H9 (cell line): ENCODE measurements around the gene MARF1. TPM values are rescaled to one million over a fixed set of nuclear protein-coding genes. Genes with fewer than 3 reads are reported as not detected.

Experiments used
- DNase-seq: peaks from one replicate; pipeline ENCODE4 v3.0.0-alpha.2; 2017
- H2AFZ ChIP-seq: one replicate; pipeline ENCODE4 v1.6.1; 2013; ENCODE audit warnings: mild to moderate bottlenecking, low read length, control low read depth, moderate library complexity
- H2AK5ac ChIP-seq: 2 replicates; pipeline ENCODE4 v1.6.1; 2013; ENCODE audit warnings: low read length, control low read depth, mixed read lengths; ENCODE audit not compliant: insufficient read length
- H2BK120ac ChIP-seq: one replicate; pipeline ENCODE4 v1.6.1; 2013; ENCODE audit warnings: low read depth, mild to moderate bottlenecking, low read length, control low read depth, inconsistent platforms; ENCODE audit not compliant: poor library complexity, severe bottlenecking
- H2BK12ac ChIP-seq: 2 replicates; pipeline ENCODE4 v1.6.1; 2013; ENCODE audit warnings: low read length, control low read depth, mixed read lengths, low read depth; ENCODE audit not compliant: insufficient read length
- H2BK15ac ChIP-seq: 2 replicates; pipeline ENCODE4 v1.6.1; 2013; ENCODE audit warnings: low read depth, low read length, control low read depth
- H2BK20ac ChIP-seq: one replicate; pipeline ENCODE4 v1.6.1; 2013; ENCODE audit warnings: low read depth, mild to moderate bottlenecking, low read length, control low read depth, inconsistent platforms; ENCODE audit not compliant: poor library complexity, severe bottlenecking
- H2BK5ac ChIP-seq: 2 replicates; pipeline ENCODE4 v1.6.1; 2013; ENCODE audit warnings: low read length, control low read depth, mixed read lengths; ENCODE audit not compliant: insufficient read length
- H3K14ac ChIP-seq: 2 replicates; pipeline ENCODE4 v1.6.1; 2013; ENCODE audit warnings: low read length, control low read depth; ENCODE audit not compliant: insufficient read depth
- H3K18ac ChIP-seq: 2 replicates; pipeline ENCODE4 v1.6.1; 2013; ENCODE audit warnings: low read depth, mild to moderate bottlenecking, mixed read lengths, low read length, control low read depth; ENCODE audit not compliant: insufficient read length
- H3K23ac ChIP-seq: 2 replicates; pipeline ENCODE4 v1.6.1; 2013; ENCODE audit warnings: low read length, control low read depth, mixed read lengths, low read depth; ENCODE audit not compliant: insufficient read length
- H3K23me2 ChIP-seq: 2 replicates; pipeline ENCODE4 v1.6.1; 2013; ENCODE audit warnings: low read depth, mild to moderate bottlenecking, mixed read lengths, low read length, control low read depth; ENCODE audit not compliant: insufficient read length, poor library complexity, severe bottlenecking
- H3K27ac ChIP-seq: 2 replicates; pipeline ENCODE4 v1.5.1; 2013; ENCODE audit warnings: low read length, control low read depth, mixed read lengths, low read depth; ENCODE audit not compliant: insufficient read length
- H3K27me3 ChIP-seq: 2 replicates; pipeline ENCODE4 v1.6.1; 2013; ENCODE audit warnings: low read length, control low read depth, inconsistent platforms; ENCODE audit not compliant: insufficient read depth
- H3K4ac ChIP-seq: 2 replicates; pipeline ENCODE4 v1.6.1; 2013; ENCODE audit warnings: low read depth, mild to moderate bottlenecking, control low read depth, inconsistent platforms, low read length, moderate library complexity
- H3K4me1 ChIP-seq: 2 replicates; pipeline ENCODE4 v1.6.1; 2013; ENCODE audit warnings: low read length, control low read depth, inconsistent platforms; ENCODE audit not compliant: insufficient read depth
- H3K4me2 ChIP-seq: 2 replicates; pipeline ENCODE4 v1.6.1; 2013; ENCODE audit warnings: low read length, control low read depth, mixed read lengths; ENCODE audit not compliant: insufficient read length, insufficient read depth
- H3K56ac ChIP-seq: 2 replicates; pipeline ENCODE4 v1.6.1; 2013; ENCODE audit warnings: low read depth, mild to moderate bottlenecking, mixed read lengths, low read length, control low read depth; ENCODE audit not compliant: insufficient read length
- H3K79me1 ChIP-seq: 2 replicates; pipeline ENCODE4 v1.6.1; 2013; ENCODE audit warnings: low read depth, mild to moderate bottlenecking, moderate library complexity, low read length, control low read depth, inconsistent platforms; ENCODE audit not compliant: insufficient read depth, poor library complexity, severe bottlenecking
- H3K79me2 ChIP-seq: 2 replicates; pipeline ENCODE4 v1.6.1; 2013; ENCODE audit warnings: low read length, control low read depth, inconsistent platforms; ENCODE audit not compliant: insufficient read depth
- H3K9ac ChIP-seq: 2 replicates; pipeline ENCODE4 v1.6.1; 2013; ENCODE audit warnings: low read length, control low read depth, mixed read lengths; ENCODE audit not compliant: insufficient read length; ENCODE audit errors: extremely low read depth
- H3K9me3 ChIP-seq: one replicate; pipeline ENCODE4 v1.6.1; 2013; ENCODE audit warnings: low read depth, low read length, inconsistent platforms; ENCODE audit not compliant: control insufficient read depth
- H3T11ph ChIP-seq: one replicate; pipeline ENCODE4 v1.6.1; 2013; ENCODE audit warnings: mild to moderate bottlenecking, low read length, control low read depth, inconsistent platforms
- H4K20me1 ChIP-seq: one replicate; pipeline ENCODE4 v1.6.1; 2013; ENCODE audit not compliant: control insufficient read depth, insufficient read length, insufficient read depth
- H4K5ac ChIP-seq: 2 replicates; pipeline ENCODE4 v1.6.1; 2013; ENCODE audit warnings: low read depth, mild to moderate bottlenecking, mixed read lengths, low read length, control low read depth; ENCODE audit not compliant: insufficient read length
- H4K8ac ChIP-seq: replicated peaks from 2 replicates; pipeline ENCODE4 v1.6.1; 2013; ENCODE audit warnings: low read length, control low read depth, mixed read lengths, low read depth; ENCODE audit not compliant: insufficient read length
- H4K91ac ChIP-seq: 2 replicates; pipeline ENCODE4 v1.6.1; 2013; ENCODE audit warnings: low read depth, mild to moderate bottlenecking, moderate library complexity, mixed read lengths, low read length, control low read depth; ENCODE audit not compliant: insufficient read length
- H3K27ac Mint-ChIP-seq, 3 experiments: 2 replicates in 2 of 3; 3 replicates in 1 of 3; pipeline ENCODE4 v1.8.0; 2020 to 2021; ENCODE audit warnings: mixed read lengths in 3 of 3, mild to moderate bottlenecking in 1 of 3, moderate library complexity in 1 of 3
- H3K27me3 Mint-ChIP-seq: 2 replicates; pipeline ENCODE4 v1.8.0; 2021; ENCODE audit warnings: low read depth, mild to moderate bottlenecking, moderate library complexity, mixed read lengths
- H3K36me3 Mint-ChIP-seq, 3 experiments: 2 replicates in 2 of 3; 3 replicates in 1 of 3; pipeline ENCODE4 v1.8.0; 2020 to 2021; ENCODE audit warnings: low read depth in 3 of 3, mixed read lengths in 3 of 3; ENCODE audit not compliant: insufficient read depth in 1 of 3
- H3K4me1 Mint-ChIP-seq, 2 experiments: 2 replicates each; pipeline ENCODE4 v1.8.0; 2020; ENCODE audit warnings: mixed read lengths in 2 of 2
- H3K4me3 Mint-ChIP-seq, 2 experiments: 2 replicates in 1 of 2; 3 replicates in 1 of 2; pipeline ENCODE4 v1.8.0; 2020 to 2021; ENCODE audit warnings: mild to moderate bottlenecking in 2 of 2, mixed read lengths in 2 of 2, moderate library complexity in 1 of 2
- H3K9me3 Mint-ChIP-seq, 2 experiments: 2 replicates in 1 of 2; 3 replicates in 1 of 2; pipeline ENCODE4 v1.8.0; 2020; ENCODE audit warnings: mild to moderate bottlenecking in 2 of 2, mixed read lengths in 2 of 2, moderate library complexity in 1 of 2
- WGBS: extraction: QIAGEN DNeasy Blood & Tissue Kit; methylation state at CpG from one replicate; pipeline ENCODE4 v1.1.7; 2013; ENCODE audit warnings: missing lambda C conversion rate, low lambda C conversion rate, mixed read lengths; ENCODE audit not compliant: insufficient read length; ENCODE audit errors: extremely low coverage; 5-methylcytosine and 5-hydroxymethylcytosine counted together
- total RNA-seq: library from RNA; stranded (reverse); gene quantifications from 2 replicates; pipeline ENCODE4 v1.2.1, GENCODE V29; 2021
- TF ChIP-seq, protein P1 (sequence below): fragments of 200-600 bp; sonication (generic); conservative IDR thresholded peaks from 3 replicates; pipeline ENCODE4 v1.8.0; 2021; ENCODE audit warnings: antibody characterized with exemption, mild to moderate bottlenecking

MARF1 gene
- total RNA-seq, 1 experiment from 2014 or later, result 23.3 TPM

DNA sequence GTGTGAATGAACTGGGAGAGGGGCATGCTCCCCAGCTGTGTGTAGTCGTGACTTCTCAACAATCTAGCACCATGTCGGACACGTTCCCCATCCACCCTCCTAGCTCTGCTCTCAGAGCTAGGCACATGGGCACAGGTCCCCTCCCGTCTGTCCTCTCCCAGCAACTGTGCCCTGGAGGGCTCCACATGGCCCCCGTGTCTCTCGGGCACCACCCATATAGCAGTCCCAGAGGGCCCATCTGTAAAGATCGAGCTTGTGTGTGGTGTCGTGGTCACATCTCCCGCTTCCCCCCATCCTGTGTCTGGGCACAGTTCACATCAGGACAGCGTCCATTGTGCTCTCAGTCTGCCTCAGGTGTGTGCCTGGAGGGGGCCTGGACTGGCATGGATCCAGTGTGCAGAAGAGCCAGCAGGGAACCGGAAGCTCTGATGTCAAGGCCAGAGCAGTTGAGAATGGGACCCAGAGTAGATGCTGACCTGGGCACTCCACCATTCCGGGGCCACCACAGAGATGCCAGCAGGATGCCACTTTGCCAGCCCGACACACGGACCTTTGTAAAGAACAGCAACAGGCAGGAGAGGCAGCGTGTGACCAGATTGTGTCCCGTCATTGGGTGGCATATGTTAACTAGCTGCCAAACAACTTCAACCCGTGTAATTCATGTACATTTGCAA, 55.7 kb downstream of the MARF1 start:
- Histone ChIP-seq H3K9ac (no peak overlapping the region), H3T11ph (no peak overlapping the region), H3K14ac (no peak overlapping the region), H3K27ac (no peak overlapping the region), H3K79me2 (no peaks in the 10 kb centered on the region), H2BK12ac (no peak overlapping the region), H3K4me1 (no peaks in the 10 kb centered on the region), H3K56ac (no peak overlapping the region), H3K9me3 (peaks cover 6% of the 10 kb centered on the region), H2BK120ac (no peak overlapping the region), H3K18ac (no peak overlapping the region), H3K4me2 (no peak overlapping the region), H4K20me1 (no peaks in the 10 kb centered on the region), H2BK15ac (no peak overlapping the region), H2AFZ (no peak overlapping the region), H4K5ac (no peak overlapping the region), H3K23me2 (no peaks in the 10 kb centered on the region), H2BK5ac (no peak overlapping the region), H3K4ac (no peak overlapping the region), H3K27me3 (no peaks in the 10 kb centered on the region), H2AK5ac (no peak overlapping the region), H3K23ac (no peak overlapping the region), H3K79me1 (no peaks in the 10 kb centered on the region), H2BK20ac (no peak overlapping the region), H4K8ac (no peak overlapping the region), H4K91ac (no peak overlapping the region)
- Mint-ChIP-seq H3K4me3 (no peak overlapping the region), H3K4me1 (no peaks in the 10 kb centered on the region), H3K9me3 (peaks cover 25% of the 10 kb centered on the region in 2 experiments), H3K27me3 (no peaks in the 10 kb centered on the region), H3K36me3 (peaks cover 51 to 67% (median 54%) of the 10 kb centered on the region in 3 experiments), H3K27ac (peak overlapping the region in 1 of 3 experiments; percentile 8; a peak in 1 of 7 replicates)
- WGBS, result no CpG with 5 or more reads among the region's 17 CpGs
- TF ChIP-seq, protein P1, sequence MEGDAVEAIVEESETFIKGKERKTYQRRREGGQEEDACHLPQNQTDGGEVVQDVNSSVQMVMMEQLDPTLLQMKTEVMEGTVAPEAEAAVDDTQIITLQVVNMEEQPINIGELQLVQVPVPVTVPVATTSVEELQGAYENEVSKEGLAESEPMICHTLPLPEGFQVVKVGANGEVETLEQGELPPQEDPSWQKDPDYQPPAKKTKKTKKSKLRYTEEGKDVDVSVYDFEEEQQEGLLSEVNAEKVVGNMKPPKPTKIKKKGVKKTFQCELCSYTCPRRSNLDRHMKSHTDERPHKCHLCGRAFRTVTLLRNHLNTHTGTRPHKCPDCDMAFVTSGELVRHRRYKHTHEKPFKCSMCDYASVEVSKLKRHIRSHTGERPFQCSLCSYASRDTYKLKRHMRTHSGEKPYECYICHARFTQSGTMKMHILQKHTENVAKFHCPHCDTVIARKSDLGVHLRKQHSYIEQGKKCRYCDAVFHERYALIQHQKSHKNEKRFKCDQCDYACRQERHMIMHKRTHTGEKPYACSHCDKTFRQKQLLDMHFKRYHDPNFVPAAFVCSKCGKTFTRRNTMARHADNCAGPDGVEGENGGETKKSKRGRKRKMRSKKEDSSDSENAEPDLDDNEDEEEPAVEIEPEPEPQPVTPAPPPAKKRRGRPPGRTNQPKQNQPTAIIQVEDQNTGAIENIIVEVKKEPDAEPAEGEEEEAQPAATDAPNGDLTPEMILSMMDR, result no peak
- DNase-seq, result no peak
